ENCODE results near the gene SLC6A11.

Gene SLC6A11

GRCh38 chr3:10981031-10981430 lies 165.0 kb downstream of the SLC6A11 start:
- no peak for DNase-seq (ENCODE audit: low read depth)

- DNase-seq (ENCODE audit: low read depth): no peak
Measured at GRCh38 chr3:10981961-10982360, 165.9 kb downstream of the SLC6A11 start.

DNA sequence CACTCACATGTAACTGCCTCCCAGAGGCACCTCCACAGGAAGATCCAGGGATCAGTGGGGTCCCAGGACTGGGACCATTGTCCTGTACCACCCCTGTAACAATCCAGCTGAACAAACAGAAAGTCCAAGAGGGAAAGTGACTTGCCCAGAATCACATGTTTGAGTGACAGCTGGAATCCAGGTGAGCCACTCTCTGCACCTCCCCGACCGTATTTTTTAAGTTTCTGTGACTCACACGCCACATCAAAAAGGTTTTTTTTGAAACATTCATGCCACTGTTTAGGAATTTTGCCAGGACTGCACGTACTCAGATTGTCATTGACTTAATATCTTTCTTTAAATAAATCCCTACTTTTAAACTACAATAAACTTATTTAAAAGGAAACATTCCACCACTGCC lies 166.8 kb downstream of the SLC6A11 start:
- no peak for DNase-seq (ENCODE audit: low read depth)

- DNase-seq (ENCODE audit: low read depth): no peak
Measured at GRCh38 chr3:10983219-10983916, 167.3 kb downstream of the SLC6A11 start.

- DNase-seq (ENCODE audit: low read depth): no peak
Measured at GRCh38 chr3:10984371-10984896, 168.4 kb downstream of the SLC6A11 start.

DNA sequence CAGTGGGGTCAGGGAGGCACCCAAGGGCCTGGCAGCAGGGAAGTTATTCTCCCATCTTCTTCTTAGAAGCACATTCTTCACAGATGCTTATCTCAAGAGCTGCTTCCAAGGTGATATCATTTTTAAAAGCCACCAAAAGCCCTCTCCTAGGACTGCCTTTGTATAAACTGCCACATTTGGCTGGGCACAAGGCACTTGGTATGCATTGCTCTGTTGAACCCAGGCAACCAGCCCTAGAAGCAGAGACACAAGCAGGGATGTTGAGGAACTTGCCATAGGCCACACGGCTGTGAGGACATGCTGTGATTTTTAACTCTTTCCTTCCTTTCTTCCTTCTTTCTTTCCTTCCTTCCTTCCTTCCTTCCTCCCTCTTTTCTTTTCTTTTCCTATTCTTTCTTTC lies 169.2 kb downstream of the SLC6A11 start:
- no peak for DNase-seq (ENCODE audit: low read depth)

- DNase-seq (ENCODE audit: low read depth): no peak
Measured at GRCh38 chr3:10986592-10986991, 170.6 kb downstream of the SLC6A11 start.

DNA sequence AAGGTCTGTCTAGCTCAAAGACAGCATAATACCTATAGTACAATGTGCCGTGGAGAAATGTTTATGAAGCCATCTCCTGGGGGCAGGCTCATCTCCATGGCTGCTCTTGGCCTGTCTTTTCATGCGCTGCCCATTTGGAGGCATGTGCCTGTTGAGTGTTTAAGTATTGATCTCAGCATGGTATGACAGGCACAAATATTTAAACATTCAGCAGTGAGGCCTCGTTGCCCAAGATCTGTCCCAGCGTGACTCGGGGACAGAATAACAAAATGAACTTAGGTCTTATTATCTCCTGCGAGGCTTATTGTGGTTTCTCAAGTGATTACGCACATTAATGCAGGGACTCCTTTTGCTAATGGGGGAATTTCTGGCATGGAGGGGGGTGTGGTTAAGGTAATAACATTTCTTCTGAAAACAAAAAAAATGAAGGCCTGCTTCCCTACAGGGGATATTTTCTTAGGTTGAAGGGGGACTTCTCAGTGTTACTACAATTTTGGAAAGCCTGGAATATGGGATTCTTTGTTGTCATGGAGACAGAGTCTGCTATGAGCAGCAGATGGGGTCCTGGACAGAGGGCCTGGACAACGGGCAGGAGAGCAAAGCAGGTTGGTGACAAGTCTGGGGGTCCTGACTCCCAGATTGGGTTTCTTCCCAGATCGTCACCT lies 172.1 kb downstream of the SLC6A11 start:
- no peak for DNase-seq (ENCODE audit: low read depth)

- DNase-seq (ENCODE audit: low read depth): no peak
Measured at GRCh38 chr3:10988991-10989484, 173.0 kb downstream of the SLC6A11 start.
